ENCODE measurements around the gene PEX3. TPM values are rescaled to one million over a fixed set of nuclear protein-coding genes. Genes with fewer than 3 reads are reported as not detected.

PEX3 gene
- total and polyA plus RNA-seq, 4 donors, result 7.4 to 31.0 (median 12.5) TPM

DNA sequence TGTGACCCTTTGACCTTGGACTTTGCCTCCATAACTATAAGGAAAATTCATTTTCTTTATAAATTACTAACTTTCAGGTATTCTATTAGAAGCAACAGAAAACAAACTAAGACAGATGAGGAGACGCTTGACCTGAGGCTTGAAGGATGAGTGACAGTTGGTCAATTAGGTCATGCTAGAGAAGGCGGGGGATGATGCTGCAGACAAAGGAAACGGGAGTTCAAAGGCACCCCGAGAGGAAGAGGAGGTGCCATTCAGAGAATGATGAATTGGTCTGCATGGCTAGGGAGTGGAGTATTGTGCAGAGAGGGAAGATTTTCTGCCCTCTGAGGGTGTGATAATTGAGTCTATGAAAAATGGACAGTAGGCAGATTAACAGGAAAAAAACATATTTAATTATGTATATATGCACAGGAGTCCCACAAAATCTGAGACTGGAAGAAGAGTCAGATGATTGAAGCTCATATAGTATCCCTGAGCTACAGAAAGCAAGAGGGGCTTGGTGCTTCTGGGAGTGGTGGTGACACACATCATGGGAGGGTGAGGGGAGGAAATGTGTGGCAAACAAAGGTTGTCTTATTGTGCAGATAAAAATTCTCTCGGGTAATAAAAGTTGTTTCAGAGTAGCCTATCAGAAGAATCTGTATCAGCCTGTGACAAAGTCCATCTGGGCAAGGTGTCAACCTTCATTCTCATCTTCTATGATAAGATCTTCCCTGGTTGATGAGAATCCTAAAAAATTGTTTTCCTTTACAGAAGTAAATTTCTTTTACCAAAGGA, 81.3 kb downstream of the PEX3 start:
- 60 to 71% methylated on average over 5 of the region's 5 CpGs for WGBS, 2 donors
- Histone ChIP-seq H3K27ac (ENCODE audit: low read depth in 1 of 2, low read length in 1 of 2) (no peak overlapping the region), H3K36me3 (ENCODE audit: control insufficient read depth in 4 of 4, insufficient read depth in 4 of 4, low read length in 4 of 4) (no peaks in the 10 kb centered on the region), H3K9me3 (ENCODE audit: control insufficient read depth in 4 of 4, insufficient read depth in 3 of 4, low read length in 3 of 4) (no peaks in the 10 kb centered on the region), H3K4me1 (ENCODE audit: control insufficient read depth in 5 of 5, insufficient read depth in 5 of 5, low read length in 5 of 5) (peaks cover 0 to 3% (median 0%) of the 10 kb centered on the region in 5 donors), H3K27me3 (ENCODE audit: control insufficient read depth in 3 of 3, insufficient read depth in 3 of 3, low read length in 2 of 3) (no peaks in the 10 kb centered on the region), H3K9ac (ENCODE audit: insufficient read depth in 1 of 2, low read length in 2 of 2) (no peak overlapping the region), H3K4me3 (no peak overlapping the region)
- DNase-seq (no peak), ATAC-seq (ENCODE audit: insufficient read depth, low FRiP score) (no peak)
- TF ChIP-seq, protein P1, sequence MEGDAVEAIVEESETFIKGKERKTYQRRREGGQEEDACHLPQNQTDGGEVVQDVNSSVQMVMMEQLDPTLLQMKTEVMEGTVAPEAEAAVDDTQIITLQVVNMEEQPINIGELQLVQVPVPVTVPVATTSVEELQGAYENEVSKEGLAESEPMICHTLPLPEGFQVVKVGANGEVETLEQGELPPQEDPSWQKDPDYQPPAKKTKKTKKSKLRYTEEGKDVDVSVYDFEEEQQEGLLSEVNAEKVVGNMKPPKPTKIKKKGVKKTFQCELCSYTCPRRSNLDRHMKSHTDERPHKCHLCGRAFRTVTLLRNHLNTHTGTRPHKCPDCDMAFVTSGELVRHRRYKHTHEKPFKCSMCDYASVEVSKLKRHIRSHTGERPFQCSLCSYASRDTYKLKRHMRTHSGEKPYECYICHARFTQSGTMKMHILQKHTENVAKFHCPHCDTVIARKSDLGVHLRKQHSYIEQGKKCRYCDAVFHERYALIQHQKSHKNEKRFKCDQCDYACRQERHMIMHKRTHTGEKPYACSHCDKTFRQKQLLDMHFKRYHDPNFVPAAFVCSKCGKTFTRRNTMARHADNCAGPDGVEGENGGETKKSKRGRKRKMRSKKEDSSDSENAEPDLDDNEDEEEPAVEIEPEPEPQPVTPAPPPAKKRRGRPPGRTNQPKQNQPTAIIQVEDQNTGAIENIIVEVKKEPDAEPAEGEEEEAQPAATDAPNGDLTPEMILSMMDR (IDR thresholded peaks at IDR 0.05; ENCODE audit: control extremely low read depth, extremely low read depth), result no peak

DNA sequence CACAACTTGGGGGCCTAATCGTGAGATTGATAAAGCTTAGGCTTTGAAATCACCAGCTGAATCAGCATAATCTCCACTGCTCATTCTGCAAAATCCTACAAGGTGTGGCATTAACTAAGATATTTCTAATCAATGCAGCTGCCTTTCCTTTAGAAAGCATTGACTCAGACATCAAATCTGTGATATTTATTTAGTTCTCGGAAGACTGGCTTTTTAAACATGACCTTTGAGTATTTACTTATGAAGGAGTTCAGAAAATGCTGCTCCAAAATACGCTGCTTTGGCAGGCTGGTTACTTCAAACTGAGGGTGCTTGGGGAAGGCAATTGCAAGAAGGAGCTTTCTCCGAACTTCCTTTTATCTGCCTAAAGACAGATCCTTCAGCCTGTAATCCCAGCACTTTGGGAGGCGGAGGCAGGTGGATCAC, 84.6 kb downstream of the PEX3 start:
- Histone ChIP-seq H3K27me3 (ENCODE audit: control insufficient read depth in 3 of 3, insufficient read depth in 3 of 3, low read length in 2 of 3) (no peaks in the 10 kb centered on the region), H3K27ac (ENCODE audit: low read depth in 1 of 2, low read length in 1 of 2) (no peak overlapping the region), H3K4me1 (ENCODE audit: control insufficient read depth in 5 of 5, insufficient read depth in 5 of 5, low read length in 5 of 5) (peaks cover 0 to 10% (median 3%) of the 10 kb centered on the region in 5 donors), H3K9me3 (ENCODE audit: control insufficient read depth in 4 of 4, insufficient read depth in 3 of 4, low read length in 3 of 4) (no peaks in the 10 kb centered on the region), H3K9ac (ENCODE audit: insufficient read depth in 1 of 2, low read length in 2 of 2) (no peak overlapping the region), H3K36me3 (ENCODE audit: control insufficient read depth in 4 of 4, insufficient read depth in 4 of 4, low read length in 4 of 4) (no peaks in the 10 kb centered on the region), H3K4me3 (no peak overlapping the region)
- DNase-seq (peak in 1 of 3 donors; percentile 35), ATAC-seq (ENCODE audit: insufficient read depth, low FRiP score) (no peak)
- TF ChIP-seq, protein P1 (IDR thresholded peaks at IDR 0.05; ENCODE audit: control extremely low read depth, extremely low read depth), result no peak
- WGBS, 2 donors, result 66 to 94% methylated on average over 5 of the region's 5 CpGs

DNA sequence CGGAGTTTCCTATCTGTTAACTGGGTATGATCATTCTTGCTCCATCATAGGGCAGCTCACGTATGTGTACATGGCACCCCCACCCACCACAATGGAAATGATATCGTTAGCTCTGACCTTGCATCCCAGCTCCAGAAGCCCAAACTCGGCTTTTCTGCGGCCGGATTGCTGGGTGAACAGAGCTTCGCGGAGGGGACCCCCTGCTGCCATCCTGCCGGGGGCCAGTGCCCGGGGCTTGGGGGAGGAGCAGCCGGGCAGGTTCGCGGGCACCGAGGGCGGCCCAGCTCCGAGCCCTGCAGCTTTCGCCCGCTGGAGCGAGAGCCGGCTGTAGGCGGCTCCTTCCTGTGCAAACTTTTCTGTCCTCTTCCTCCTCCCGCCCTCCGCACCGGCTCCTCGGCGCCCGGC, 85.9 kb downstream of the PEX3 start:
- H3K4me3 ChIP-seq, result peak overlapping the region; percentile 67
- ATAC-seq (ENCODE audit: insufficient read depth, low FRiP score) (peak; percentile 60), DNase-seq (peak; percentile 45 to 50 (median 49))
- peak overlapping the region; percentile 38 to 50 for H3K9ac ChIP-seq (ENCODE audit: insufficient read depth in 1 of 2, low read length in 2 of 2)
- H3K36me3 ChIP-seq (ENCODE audit: control insufficient read depth in 4 of 4, insufficient read depth in 4 of 4, low read length in 4 of 4), result no peaks in the 10 kb centered on the region
- H3K9me3 ChIP-seq (ENCODE audit: control insufficient read depth in 4 of 4, insufficient read depth in 3 of 4, low read length in 3 of 4), result no peaks in the 10 kb centered on the region
- TF ChIP-seq, protein P1 (IDR thresholded peaks at IDR 0.05; ENCODE audit: control extremely low read depth, extremely low read depth), result no peak
- H3K27ac ChIP-seq (ENCODE audit: low read depth in 1 of 2, low read length in 1 of 2), result peak overlapping the region; percentile 55 to 58
- H3K4me1 ChIP-seq (ENCODE audit: control insufficient read depth in 5 of 5, insufficient read depth in 5 of 5, low read length in 5 of 5), result peaks cover 0 to 10% (median 3%) of the 10 kb centered on the region in 5 donors
- WGBS, 2 donors, result 1 to 2% methylated on average over 22 to 27 of the region's 27 CpGs
- H3K27me3 ChIP-seq (ENCODE audit: control insufficient read depth in 3 of 3, insufficient read depth in 3 of 3, low read length in 2 of 3), result no peaks in the 10 kb centered on the region

Data from lung (tissue), 12 donors.